HEK293T (cell line): Measurements from ENCODE around the gene SNHG17.
A peak's percentile ranks its signal among the peaks of the same experiment; 100 is the strongest.
"Not testable (repeated sequence)": the region's sequence is repeated elsewhere in the genome, so short reads cannot be mapped to it uniquely, and the experiment has no call there.

Source experiments
- CTCF ChIA-PET: fragments of 350-600 bp; formaldehyde crosslinking; extraction: SDS; loops from one replicate; lab custom pipeline; 2021; ENCODE audit warnings: antibody characterized with exemption, inconsistent platforms; lab: Yijun Ruan, JAX
- POLR2A ChIA-PET: fragments of 350-600 bp; formaldehyde crosslinking; extraction: SDS; loops from one replicate; lab custom pipeline; 2020; ENCODE audit warnings: antibody characterized with exemption, inconsistent platforms; lab: Yijun Ruan, JAX
- DNase-seq: peaks from one replicate; pipeline ENCODE4 v3.0.0; 2012; ENCODE audit warnings: mixed read lengths; ENCODE audit errors: extremely low spot score
- ARNT ChIP-seq: fragments of 450-650 bp; IDR thresholded peaks from 2 replicates; pipeline ENCODE4 v1.6.1; 2017; ENCODE audit warnings: mild to moderate bottlenecking
- BHLHE40 ChIP-seq: fragments of 450-650 bp; IDR thresholded peaks from 2 replicates; pipeline ENCODE4 v1.6.1; 2016; ENCODE audit warnings: mild to moderate bottlenecking, moderate library complexity, borderline replicate concordance
- CTBP1 ChIP-seq: fragments of 450-650 bp; IDR thresholded peaks from 2 replicates; pipeline ENCODE4 v1.6.1; 2016; ENCODE audit warnings: borderline replicate concordance
- ELF4 ChIP-seq: fragments of 450-650 bp; IDR thresholded peaks from 2 replicates; pipeline ENCODE4 v1.6.1; 2017; ENCODE audit warnings: antibody characterized with exemption
- FOXA1 ChIP-seq: fragments of 450-650 bp; IDR thresholded peaks from 2 replicates; pipeline ENCODE4 v1.6.1; 2016; ENCODE audit warnings: mild to moderate bottlenecking
- FOXK2 ChIP-seq: fragments of 450-650 bp; IDR thresholded peaks from 2 replicates; pipeline ENCODE4 v1.6.1; 2016; ENCODE audit warnings: mild to moderate bottlenecking
- FOXM1 ChIP-seq: fragments of 450-650 bp; IDR thresholded peaks from 2 replicates; pipeline ENCODE4 v1.6.1; 2017; ENCODE audit warnings: mild to moderate bottlenecking, borderline replicate concordance
- HDGF ChIP-seq: fragments of 450-650 bp; IDR thresholded peaks from 2 replicates; pipeline ENCODE4 v1.6.1; 2017; ENCODE audit warnings: antibody characterized with exemption, borderline replicate concordance
- L3MBTL2 ChIP-seq: fragments of 450-650 bp; conservative IDR thresholded peaks from 2 replicates; pipeline ENCODE4 v1.6.1; 2016; ENCODE audit warnings: mild to moderate bottlenecking
- LEF1 ChIP-seq: fragments of 450-650 bp; IDR thresholded peaks from 2 replicates; pipeline ENCODE4 v1.6.1; 2017; ENCODE audit warnings: mild to moderate bottlenecking, borderline replicate concordance
- NFRKB ChIP-seq: fragments of 450-650 bp; IDR thresholded peaks from 2 replicates; pipeline ENCODE4 v1.6.1; 2016; ENCODE audit warnings: mild to moderate bottlenecking, moderate library complexity
- SP1 ChIP-seq: fragments of 450-650 bp; IDR thresholded peaks from 2 replicates; pipeline ENCODE4 v1.6.1; 2017
- SUZ12 ChIP-seq: fragments of 450-650 bp; IDR thresholded peaks from 2 replicates; pipeline ENCODE4 v1.6.1; 2016; ENCODE audit warnings: mild to moderate bottlenecking
- TARDBP ChIP-seq: fragments of 450-650 bp; IDR thresholded peaks from 2 replicates; pipeline ENCODE4 v1.6.1; 2016
- ZNF384 ChIP-seq: fragments of 450-650 bp; IDR thresholded peaks from 2 replicates; pipeline ENCODE4 v1.6.1; 2016
- TF ChIP-seq, protein P1 (sequence below): fragments of 450-650 bp; IDR thresholded peaks from 2 replicates; pipeline ENCODE4 v1.6.1; 2016

The SNHG17 gene

DNA sequence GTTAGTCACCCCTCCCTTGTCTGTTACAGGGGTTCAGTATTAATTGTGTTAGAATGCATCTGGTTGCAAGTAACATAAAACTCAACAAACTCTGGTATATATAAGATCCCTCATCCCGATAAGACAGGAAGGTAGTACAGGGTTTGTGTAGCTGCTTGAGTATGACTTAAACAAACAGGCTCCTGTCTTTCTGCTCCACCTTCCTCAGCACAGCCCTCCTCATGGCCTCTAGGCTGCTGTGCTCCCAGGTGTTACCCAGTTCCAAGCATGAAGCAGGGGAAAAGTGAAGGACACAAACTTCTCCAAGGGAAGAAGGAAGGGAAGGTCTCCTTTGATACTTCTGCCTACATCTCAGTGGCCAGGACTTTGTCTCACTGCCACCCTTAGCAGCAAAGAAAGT is 36.1 kb upstream of the SNHG17 start:
- DNase-seq, result no peak
- ChIA-PET CTCF (interaction anchor here (2.6 kb wide), 1 partner anchor 36 kb away, joined by 6 read pairs; the partner anchor contains the start of gene SNHG17), POLR2A (interaction anchor here (1.5 to 2.8 kb wide), 5 partner anchors 14 to 77 kb away, joined by 3 to 67 read pairs (median 4); partner anchors contain the start of gene SNHG17)
- TF ChIP-seq, protein P1, sequence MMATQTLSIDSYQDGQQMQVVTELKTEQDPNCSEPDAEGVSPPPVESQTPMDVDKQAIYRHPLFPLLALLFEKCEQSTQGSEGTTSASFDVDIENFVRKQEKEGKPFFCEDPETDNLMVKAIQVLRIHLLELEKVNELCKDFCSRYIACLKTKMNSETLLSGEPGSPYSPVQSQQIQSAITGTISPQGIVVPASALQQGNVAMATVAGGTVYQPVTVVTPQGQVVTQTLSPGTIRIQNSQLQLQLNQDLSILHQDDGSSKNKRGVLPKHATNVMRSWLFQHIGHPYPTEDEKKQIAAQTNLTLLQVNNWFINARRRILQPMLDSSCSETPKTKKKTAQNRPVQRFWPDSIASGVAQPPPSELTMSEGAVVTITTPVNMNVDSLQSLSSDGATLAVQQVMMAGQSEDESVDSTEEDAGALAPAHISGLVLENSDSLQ, result no peak
- no peak for TF ChIP-seq ELF4

- ChIA-PET POLR2A (interaction anchor here (1.6 kb wide), 1 partner anchor 21 kb away, joined by 5 read pairs; no protein-coding TSS in a partner anchor), CTCF (interaction anchor here (0.6 kb wide), 1 partner anchor 21 kb away, joined by 3 read pairs; no protein-coding TSS in a partner anchor)
- TF ChIP-seq, protein P1, result no peak
- TF ChIP-seq FOXA1 (no peak), LEF1 (no peak), BHLHE40 (no peak), NFRKB (no peak), FOXM1 (no peak)
- no peak for DNase-seq
These were observed 31.9 kb upstream of the SNHG17 start for GRCh38 chr20:38466983-38467382.

- ChIA-PET POLR2A (interaction anchor here (1.6 kb wide), 1 partner anchor 20 kb away, joined by 5 read pairs; no protein-coding TSS in a partner anchor), CTCF (no interaction called here)
- TF ChIP-seq LEF1 (no peak), HDGF (no peak), NFRKB (no peak), TARDBP (no peak), CTBP1 (no peak), FOXA1 (no peak), FOXK2 (no peak), SUZ12 (no peak), L3MBTL2 (no peak), FOXM1 (no peak), ZNF384 (no peak), ELF4 (no peak), ARNT (no peak), SP1 (no peak), BHLHE40 (no peak)
- TF ChIP-seq, protein P1, result no peak
- DNase-seq, result no peak
These were observed 31.0 kb upstream of the SNHG17 start for GRCh38 chr20:38466171-38466570.

- DNase-seq, POLR2A ChIA-PET, CTCF ChIA-PET: not testable (repeated sequence)
These were observed 26.4 kb upstream of the SNHG17 start for GRCh38 chr20:38461569-38461968.

DNA sequence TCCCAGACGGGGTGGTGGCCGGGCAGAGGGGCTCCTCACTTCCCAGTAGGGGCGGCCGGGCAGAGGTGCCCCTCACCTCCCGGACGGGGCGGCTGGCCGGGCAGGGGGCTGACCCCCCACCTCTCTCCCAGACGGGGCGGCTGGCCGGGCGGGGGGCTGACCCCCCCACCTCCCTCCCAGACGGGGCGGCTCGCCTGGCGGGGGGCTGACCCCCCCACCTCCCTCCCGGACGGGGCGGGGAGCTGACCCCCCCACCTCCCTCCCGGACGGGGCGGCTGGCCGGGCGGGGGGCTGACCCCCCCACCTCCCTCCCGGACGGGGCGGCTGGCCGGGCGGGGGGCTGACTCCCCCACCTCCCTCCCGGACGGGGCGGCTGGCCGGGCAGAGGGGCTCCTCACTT is 26.0 kb upstream of the SNHG17 start:
- DNase-seq, CTCF ChIA-PET, POLR2A ChIA-PET: not testable (repeated sequence)

GRCh38 chr20:38460631-38461030 is 25.5 kb upstream of the SNHG17 start:
- POLR2A ChIA-PET, result interaction anchor here (1.0 kb wide), 2 partner anchors 13 to 14 kb away, joined by 3 read pairs; no protein-coding TSS in a partner anchor
- CTCF ChIA-PET, result not testable (repeated sequence)

GRCh38 chr20:38460040-38460623 is 25.0 kb upstream of the SNHG17 start:
- TF ChIP-seq LEF1 (no peak), ZNF384 (peak; percentile 83), L3MBTL2 (no peak), ELF4 (no peak), CTBP1 (no peak)
- TF ChIP-seq, protein P1, result no peak
- ChIA-PET POLR2A (interaction anchor here (1.0 kb wide), 2 partner anchors 13 to 14 kb away, joined by 3 read pairs; no protein-coding TSS in a partner anchor), CTCF (no interaction called here)
- peak; percentile 42 for DNase-seq

More at GRCh38 chr20:38460631-38461030, 25.5 kb upstream of the SNHG17 start:
- DNase-seq, result not testable (repeated sequence)
